K562 (cell line): Measurements from ENCODE around the gene DPYSL3.

Experiments used
- CTCF ChIP-seq, 3 experiments: IDR thresholded peaks in 2 of 3; conservative IDR thresholded peaks in 1 of 3; 2 replicates each; pipeline ENCODE4 v1.5.1; 2011 to 2012; ENCODE audit warnings: low read length in 3 of 3, mild to moderate bottlenecking in 3 of 3, control low read depth in 2 of 3, improper control_type of control experiment in 1 of 3, inconsistent platforms in 1 of 3, low read depth in 1 of 3, mixed read lengths in 1 of 3, moderate library complexity in 1 of 3; ENCODE audit not compliant: insufficient read depth in 2 of 3
- KAT2B ChIP-seq: IDR thresholded peaks from one replicate; pipeline ENCODE4 v1.6.1; 2012; ENCODE audit warnings: low read depth, mild to moderate bottlenecking, control low read depth, inconsistent platforms, low read length, moderate library complexity
- POLR2A ChIP-seq: fragments of 450-650 bp; conservative IDR thresholded peaks from 2 replicates; pipeline ENCODE4 v1.6.1; 2016
- SRSF1 ChIP-seq: fragments of 200-400 bp; formaldehyde crosslinking; IDR thresholded peaks from 2 replicates; pipeline ENCODE4 v1.6.1; 2017; ENCODE audit warnings: mild to moderate bottlenecking, low read depth, low read length, moderate library complexity
- USF2 ChIP-seq: sonication (generic); formaldehyde crosslinking; IDR thresholded peaks from 2 replicates; pipeline ENCODE4 v1.5.0; 2020; ENCODE audit warnings: missing genetic modification reagents
- TF ChIP-seq, protein P1 (sequence below): fragments of 250-450 bp; sonication (Bioruptor Pico); IDR thresholded peaks from 2 replicates; pipeline ENCODE4 v1.8.0; 2022; ENCODE audit warnings: moderate library complexity, mild to moderate bottlenecking, inconsistent platforms

- TF ChIP-seq CTCF (IDR thresholded peaks at IDR 0.05 in 2 of 3, conservative IDR thresholded peaks at IDR 0.05 in 1 of 3; ENCODE audit: insufficient read depth in 2 of 3, low read depth in 1 of 3, low read length in 3 of 3) (no peak), KAT2B (no peak), USF2 (CRISPR knock-in tag) (no peak), SRSF1 (no peak), POLR2A (no peak)
- TF ChIP-seq, protein P1, sequence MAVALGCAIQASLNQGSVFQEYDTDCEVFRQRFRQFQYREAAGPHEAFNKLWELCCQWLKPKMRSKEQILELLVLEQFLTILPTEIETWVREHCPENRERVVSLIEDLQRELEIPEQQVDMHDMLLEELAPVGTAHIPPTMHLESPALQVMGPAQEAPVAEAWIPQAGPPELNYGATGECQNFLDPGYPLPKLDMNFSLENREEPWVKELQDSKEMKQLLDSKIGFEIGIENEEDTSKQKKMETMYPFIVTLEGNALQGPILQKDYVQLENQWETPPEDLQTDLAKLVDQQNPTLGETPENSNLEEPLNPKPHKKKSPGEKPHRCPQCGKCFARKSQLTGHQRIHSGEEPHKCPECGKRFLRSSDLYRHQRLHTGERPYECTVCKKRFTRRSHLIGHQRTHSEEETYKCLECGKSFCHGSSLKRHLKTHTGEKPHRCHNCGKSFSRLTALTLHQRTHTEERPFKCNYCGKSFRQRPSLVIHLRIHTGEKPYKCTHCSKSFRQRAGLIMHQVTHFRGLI (CRISPR knock-in tag), result no peak
These were observed 82.1 kb downstream of the DPYSL3 start for GRCh38 chr5:147427521-147428401.
